GM19438 (cell line): ENCODE measurements around the gene RAB36.

ENCODE experiments used
- ATAC-seq: cut with Tn5 transposase; IDR thresholded peaks from one replicate; pipeline ENCODE4 v1.9.1; 2021; ENCODE audit warnings: low read depth; ENCODE audit not compliant: unreplicated experiment

The RAB36 gene

DNA sequence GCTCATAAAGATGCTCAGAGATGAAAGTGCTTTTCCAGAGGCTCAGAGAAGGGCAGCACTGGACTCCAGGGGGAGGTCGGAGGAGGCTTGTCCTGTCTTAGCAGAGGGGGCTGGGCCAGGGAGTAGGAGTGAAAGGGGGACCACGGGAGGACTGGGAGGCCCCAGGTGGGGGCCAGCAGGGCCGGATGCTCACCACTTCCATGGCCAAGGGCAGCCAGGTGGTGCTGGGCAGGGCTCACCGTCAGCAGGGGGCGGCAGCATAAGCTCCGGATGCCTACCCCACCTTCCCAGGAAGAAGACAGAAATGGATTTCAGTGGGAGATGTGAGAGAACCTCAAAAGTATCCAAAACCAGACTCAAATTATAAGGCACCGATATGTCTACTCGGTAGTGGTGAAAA lies 11.0 kb downstream of the RAB36 start:
- ATAC-seq: no peak

- no peak for ATAC-seq
Measured at GRCh38 chr22:23157560-23158515, 12.6 kb downstream of the RAB36 start.

DNA sequence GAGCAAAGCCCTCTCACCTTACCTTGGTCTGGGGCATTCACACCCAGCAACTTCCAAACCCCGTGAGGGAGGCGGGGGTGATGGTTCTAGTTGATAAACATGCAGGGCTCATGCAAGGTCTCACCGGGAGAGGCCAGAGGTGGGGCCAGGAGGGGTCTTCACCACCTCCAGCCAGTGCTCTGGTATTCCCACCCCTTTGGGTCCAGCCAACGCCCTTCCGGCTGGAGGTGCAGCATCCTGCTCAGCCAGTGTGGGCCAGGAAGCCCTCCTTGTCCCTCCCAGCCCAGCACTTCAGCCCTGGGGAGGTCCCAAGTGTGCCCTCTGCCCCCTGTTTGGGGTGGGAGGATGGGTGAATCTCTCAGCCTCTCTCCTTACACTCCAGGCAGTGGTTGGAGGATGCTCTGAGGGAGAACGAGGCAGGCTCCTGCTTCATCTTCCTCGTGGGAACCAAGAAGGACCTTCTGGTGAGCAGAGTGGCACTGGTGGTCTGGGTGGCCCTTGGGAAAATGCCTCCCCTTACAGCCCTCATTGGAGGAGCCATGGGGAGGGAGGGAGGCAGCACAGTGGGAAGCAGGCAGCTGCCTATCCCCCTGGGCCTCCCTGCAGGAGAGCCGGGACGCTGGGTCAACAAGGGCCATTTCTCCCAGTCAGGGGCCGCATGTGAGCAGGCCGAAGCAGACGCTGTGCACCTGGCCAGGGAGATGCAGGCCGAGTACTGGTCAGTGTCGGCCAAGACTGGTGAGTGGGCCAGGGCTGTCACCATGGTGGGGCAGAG lies 13.4 kb downstream of the RAB36 start:
- ATAC-seq: no peak

DNA sequence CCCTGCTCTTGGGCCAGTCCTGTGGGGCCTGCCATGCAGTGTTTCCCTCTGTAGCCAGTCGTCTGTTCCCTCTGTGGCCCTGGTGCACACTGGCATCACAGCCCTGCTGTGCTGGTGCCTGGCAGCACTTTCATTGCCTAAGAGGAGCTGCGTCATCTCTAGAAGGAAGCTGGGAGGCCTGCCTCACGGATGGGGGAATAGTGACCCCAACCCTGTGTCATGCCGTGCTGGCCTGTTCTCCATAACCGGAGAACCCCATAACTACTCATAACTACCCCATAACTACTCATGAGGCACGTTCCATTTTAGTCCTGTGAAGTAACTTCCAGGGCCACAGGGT lies 14.0 kb downstream of the RAB36 start:
- no peak for ATAC-seq

DNA sequence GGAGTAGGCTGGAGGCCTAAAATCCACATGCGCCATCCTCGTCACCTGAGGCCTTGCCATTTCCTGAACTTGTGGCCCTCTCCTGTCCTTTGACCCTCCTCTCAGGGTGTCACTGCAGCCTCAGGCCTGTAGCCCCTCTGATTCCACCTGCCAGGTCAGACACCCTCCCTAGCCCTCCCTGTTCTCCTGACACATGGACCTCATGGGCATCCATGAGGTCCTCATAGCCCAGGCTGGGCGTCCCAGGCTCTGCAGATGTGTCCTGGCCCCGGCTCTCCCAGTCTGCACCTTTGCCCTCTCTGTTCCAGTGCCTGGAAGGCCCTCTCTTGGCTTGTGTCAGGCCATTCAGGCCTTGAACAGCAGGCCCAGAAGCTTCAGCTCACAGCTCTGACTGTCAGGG lies 15.8 kb downstream of the RAB36 start:
- no peak for ATAC-seq

DNA sequence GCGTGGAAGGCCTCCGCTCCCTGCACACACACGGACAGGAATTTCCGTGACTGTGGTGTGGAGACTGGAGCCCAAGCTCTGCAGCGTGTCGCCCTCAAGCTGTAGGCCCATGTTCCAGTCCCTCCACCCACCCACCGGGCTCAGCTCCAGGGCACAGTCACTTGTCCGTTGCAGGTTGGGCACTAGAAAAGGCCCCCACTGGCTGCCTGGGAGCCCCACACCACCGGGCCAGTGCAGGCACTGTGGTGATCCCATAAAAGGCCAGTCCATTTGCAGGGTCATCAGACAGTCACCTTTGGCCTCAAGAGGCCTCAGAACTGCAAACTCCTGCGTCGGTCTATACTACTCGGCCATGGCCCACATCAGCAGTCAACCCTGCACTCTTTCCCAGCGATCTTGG lies 16.3 kb downstream of the RAB36 start:
- no peak for ATAC-seq

- no peak for ATAC-seq
Measured at GRCh38 chr22:23163665-23164064, 18.4 kb downstream of the RAB36 start.

DNA sequence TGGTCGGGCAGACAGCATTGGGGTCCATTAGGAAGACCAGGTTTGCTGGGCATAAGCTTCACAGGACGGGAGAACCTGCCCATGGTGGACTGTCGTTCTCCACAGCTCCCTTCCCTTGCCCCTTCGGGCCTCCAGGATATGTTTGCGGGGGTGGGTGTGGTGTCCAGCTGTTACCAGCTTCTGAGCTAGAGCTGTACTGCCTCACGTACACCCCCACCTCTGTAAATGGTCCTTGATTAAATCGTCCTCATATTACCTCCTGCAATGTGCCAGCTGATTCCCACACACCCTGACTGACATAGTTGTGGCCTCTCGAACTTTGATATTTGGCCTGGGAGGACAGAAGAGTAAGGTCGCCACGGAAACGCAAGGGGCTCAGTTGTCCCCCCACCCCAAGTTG lies 18.8 kb downstream of the RAB36 start:
- ATAC-seq: no peak

DNA sequence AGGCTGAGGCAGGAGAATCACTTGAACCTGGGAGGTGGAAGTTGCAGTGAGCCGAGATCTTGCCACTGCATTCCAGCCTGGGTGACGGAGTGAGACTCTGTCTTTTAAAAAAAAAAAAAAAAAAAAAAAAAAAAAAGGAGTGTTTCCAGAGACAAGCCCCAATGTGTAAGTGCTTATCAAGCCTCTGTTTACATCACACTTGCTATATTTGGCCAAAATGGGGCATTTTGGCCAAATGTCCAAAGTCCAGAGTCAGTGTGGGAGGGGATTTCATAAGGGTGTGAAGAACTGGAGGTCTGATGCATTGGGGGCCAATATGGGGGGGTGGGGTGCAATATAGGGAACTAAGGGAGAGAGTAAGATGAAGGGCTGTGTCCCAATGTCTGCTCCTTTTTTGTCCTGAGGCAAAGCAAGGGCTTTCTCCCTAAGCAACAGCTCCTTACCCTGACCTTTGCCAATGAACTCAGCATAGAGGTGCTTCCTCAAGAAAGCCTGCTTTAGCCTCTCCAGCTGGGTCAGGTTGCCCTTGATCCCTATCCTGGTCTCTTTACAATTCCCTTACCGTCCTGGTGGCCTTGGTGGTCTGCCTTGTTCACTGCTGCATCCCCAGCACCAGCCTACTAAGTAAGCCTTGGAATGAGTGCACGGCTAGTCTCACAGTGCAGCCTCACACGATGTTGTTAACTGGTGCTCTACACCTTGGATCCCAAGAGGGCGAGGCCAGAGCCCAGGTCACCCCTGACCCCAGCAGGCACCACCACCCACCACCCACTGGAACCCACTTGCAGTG lies 21.0 kb downstream of the RAB36 start:
- no peak for ATAC-seq

GRCh38 chr22:23166841-23167616 lies 21.8 kb downstream of the RAB36 start:
- ATAC-seq: no peak

- no peak for ATAC-seq
Measured at GRCh38 chr22:23168391-23169042, 23.2 kb downstream of the RAB36 start.

GRCh38 chr22:23169043-23169406 lies 23.7 kb downstream of the RAB36 start:
- ATAC-seq: no peak

DNA sequence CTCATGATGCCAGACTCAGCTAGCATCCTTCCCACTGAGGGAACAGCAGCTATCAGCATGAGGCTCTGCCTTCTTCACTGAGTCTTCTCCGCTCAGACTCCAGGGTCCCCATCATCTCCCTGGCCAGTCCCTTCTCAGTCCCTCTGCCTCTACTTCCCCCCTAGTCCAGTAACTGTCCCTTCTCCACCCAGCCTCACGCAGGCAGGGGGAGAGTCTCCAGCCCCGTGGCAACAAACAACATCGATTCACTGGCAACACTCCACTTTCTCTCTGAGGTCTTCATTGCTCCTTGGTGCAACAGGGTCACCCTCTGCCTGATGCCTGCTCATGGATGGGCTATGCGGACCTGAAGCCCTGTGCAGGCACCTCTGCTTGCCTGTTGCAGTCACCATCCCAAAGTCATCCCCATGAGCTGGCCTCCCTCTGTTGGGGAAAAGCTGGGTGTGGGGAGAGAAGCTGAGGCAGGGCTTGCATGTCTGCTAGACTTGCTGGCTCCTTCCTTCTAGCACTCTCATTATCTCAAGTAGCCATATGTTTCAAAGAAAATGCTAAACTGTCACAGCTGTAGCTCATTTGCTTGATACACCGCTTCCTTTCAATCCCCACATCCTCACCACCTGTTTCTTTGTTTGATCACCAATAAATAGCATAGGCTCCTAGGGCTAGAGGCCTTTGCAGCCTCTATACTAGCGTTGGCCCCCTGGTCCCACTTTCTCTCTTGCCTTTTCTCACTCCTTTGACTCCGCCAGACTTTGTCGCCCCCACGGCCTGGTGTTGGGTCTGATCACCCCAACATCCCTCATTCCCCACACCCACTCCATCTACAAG lies 30.8 kb downstream of the RAB36 start:
- ATAC-seq: no peak

DNA sequence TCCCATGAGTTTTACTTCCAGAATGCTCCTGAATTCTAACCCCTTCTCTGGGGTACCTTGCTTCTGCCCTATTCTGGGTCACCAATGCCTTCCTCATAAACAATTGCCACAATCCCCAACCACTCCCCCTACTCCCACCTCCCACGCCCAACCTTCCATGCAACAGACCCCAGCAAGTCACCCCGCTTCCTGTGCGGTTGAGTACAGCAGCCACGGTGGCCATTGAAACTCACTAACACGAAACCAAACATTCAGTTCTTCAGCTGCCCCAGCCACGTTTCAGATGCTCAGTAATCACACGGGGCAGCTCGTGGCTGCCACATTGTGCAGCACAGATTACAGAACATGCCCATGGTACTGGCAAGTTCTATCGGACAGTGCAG lies 31.4 kb downstream of the RAB36 start:
- no peak for ATAC-seq

- ATAC-seq: no peak
Measured at GRCh38 chr22:23177197-23177596, 31.9 kb downstream of the RAB36 start.

- ATAC-seq: no peak
Measured at GRCh38 chr22:23178512-23179254, 33.4 kb downstream of the RAB36 start.

GRCh38 chr22:23179381-23180299 lies 34.4 kb downstream of the RAB36 start:
- no peak for ATAC-seq
